Smooth muscle cell (in vitro differentiated cells): ENCODE data around the gene TRAF2. TPM values are rescaled to one million over a fixed set of nuclear protein-coding genes. Genes with fewer than 3 reads are reported as not detected.
"Not testable (repeated sequence)": the region's sequence is repeated elsewhere in the genome, so short reads cannot be mapped to it uniquely, and the experiment has no call there.

Experiments used
- DNase-seq: peaks from one replicate; lab custom pipeline; 2025; ENCODE audit not compliant: unreplicated experiment; lab: John Stamatoyannopoulos, UW
- H2AFZ ChIP-seq: fragments of 200-600 bp; sonication (generic); 2 replicates; pipeline ENCODE4 v1.6.0; 2016; ENCODE audit warnings: antibody characterized with exemption, low read depth, mild to moderate bottlenecking
- H3F3A ChIP-seq: fragments of 200-600 bp; sonication (generic); 2 replicates; pipeline ENCODE4 v1.6.0; 2017; ENCODE audit warnings: antibody characterized with exemption, low read depth
- H3K27ac ChIP-seq: fragments of 200-600 bp; sonication (generic); 2 replicates; pipeline ENCODE4 v1.5.1; 2016; ENCODE audit warnings: low read depth, mild to moderate bottlenecking
- H3K27me3 ChIP-seq: fragments of 200-600 bp; sonication (generic); 2 replicates; pipeline ENCODE4 v1.6.1; 2016; ENCODE audit warnings: low read depth, mild to moderate bottlenecking
- H3K36me3 ChIP-seq: fragments of 200-600 bp; sonication (generic); 2 replicates; pipeline ENCODE4 v1.5.1; 2016; ENCODE audit warnings: low read depth
- H3K4me1 ChIP-seq: fragments of 200-600 bp; sonication (generic); 2 replicates; pipeline ENCODE4 v1.5.1; 2016; ENCODE audit warnings: low read depth
- H3K4me2 ChIP-seq: fragments of 200-600 bp; sonication (generic); 2 replicates; pipeline ENCODE4 v1.6.0; 2016; ENCODE audit warnings: mild to moderate bottlenecking
- H3K4me3 ChIP-seq: fragments of 200-600 bp; sonication (generic); 2 replicates; pipeline ENCODE4 v1.5.1; 2016; ENCODE audit warnings: mild to moderate bottlenecking
- H3K79me2 ChIP-seq: fragments of 200-600 bp; sonication (generic); 2 replicates; pipeline ENCODE4 v1.6.0; 2016; ENCODE audit warnings: low read depth, mild to moderate bottlenecking
- H3K9ac ChIP-seq: fragments of 200-600 bp; sonication (generic); 2 replicates; pipeline ENCODE4 v1.6.0; 2016; ENCODE audit warnings: low read depth
- H3K9me3 ChIP-seq: fragments of 200-600 bp; sonication (generic); replicated peaks from 2 replicates; pipeline ENCODE4 v1.5.1; 2016; ENCODE audit warnings: low read depth
- H4K20me1 ChIP-seq: fragments of 200-600 bp; sonication (generic); 2 replicates; pipeline ENCODE4 v1.6.0; 2016; ENCODE audit warnings: low read depth
- CTCF ChIP-seq: fragments of 200-600 bp; sonication (generic); IDR thresholded peaks from 2 replicates; pipeline ENCODE4 v1.5.1; 2017; ENCODE audit warnings: borderline replicate concordance, mild to moderate bottlenecking, antibody characterized with exemption; ENCODE audit not compliant: insufficient read depth, poor library complexity, severe bottlenecking
- WGBS: methylation state at CpG from one replicate; pipeline ENCODE4 v1.1.7; 2016; ENCODE audit warnings: low lambda C conversion rate; 5-methylcytosine and 5-hydroxymethylcytosine counted together
- polyA plus RNA-seq: library from polyadenylated mRNA; unstranded; fragments of >200 nt; fragmentation: Nextera tagmentation; extraction: Ambion mirVana; gene quantifications from 2 replicates; pipeline ENCODE4 v1.2.1, GENCODE V29; 2016
- total RNA-seq: library from RNA; depleted of rRNA; stranded (reverse); fragments of >200 nt; gene quantifications from 2 replicates; pipeline ENCODE4 v1.2.3, GENCODE V29; 2014

TRAF2 gene
- 6.2 and 7.0 TPM in 2 replicates for total RNA-seq
- polyA plus RNA-seq: 15.9 and 18.0 TPM in 2 replicates

- Histone ChIP-seq H2AFZ (peak within 1 kb of the TSS; percentile 96), H3K4me3 (peak within 1 kb of the TSS; percentile 99), H3K27me3 (no peaks in the 10 kb centered on the region), H3K27ac (peak within 1 kb of the TSS; percentile 81), H3K79me2 (peaks cover 37% of the 10 kb centered on the region), H3K4me2 (peak within 1 kb of the TSS; percentile 100), H3K9me3 (no peaks in the 10 kb centered on the region), H3F3A (no peaks in the 10 kb centered on the region), H4K20me1 (peaks cover 20% of the 10 kb centered on the region), H3K9ac (peak within 1 kb of the TSS; percentile 95), H3K36me3 (no peaks in the 10 kb centered on the region), H3K4me1 (peaks cover 8% of the 10 kb centered on the region)
- under 1% methylated on average over 70 of the region's 88 CpGs for WGBS
- peak; percentile 90 for DNase-seq
- TF ChIP-seq CTCF: no peak
Measured at GRCh38 chr9:136885950-136886578, at the start of gene TRAF2. Gene TRAF2 (plus strand): TSS chr9:136886516. CDS start chr9:136898741, 12,225 bp downstream.

GRCh38 chr9:136837146-136837855 is 49.0 kb upstream of the TRAF2 start:
- Histone ChIP-seq H3K4me1 (peaks cover 17% of the 10 kb centered on the region), H3K9ac (no peak overlapping the region), H4K20me1 (peaks cover 26% of the 10 kb centered on the region), H3K79me2 (no peaks in the 10 kb centered on the region), H3F3A (peaks cover 12% of the 10 kb centered on the region), H2AFZ (no peak overlapping the region), H3K4me3 (no peak overlapping the region), H3K27ac (no peak overlapping the region), H3K27me3 (no peaks in the 10 kb centered on the region), H3K36me3 (no peaks in the 10 kb centered on the region), H3K9me3 (no peaks in the 10 kb centered on the region), H3K4me2 (no peak overlapping the region)
- no peak for TF ChIP-seq CTCF
- DNase-seq: no peak
- WGBS: 92% methylated on average over 21 of the region's 27 CpGs

- H3K79me2 ChIP-seq, H3K9me3 ChIP-seq, H3K9ac ChIP-seq, H3K27me3 ChIP-seq, H3K36me3 ChIP-seq, DNase-seq, H3K4me2 ChIP-seq, H2AFZ ChIP-seq, H3K27ac ChIP-seq, H3K4me3 ChIP-seq: not testable (repeated sequence)
- 94% methylated on average over 15 of the region's 15 CpGs for WGBS
- H3F3A ChIP-seq: peaks cover 12% of the 10 kb centered on the region
- peaks cover 26% of the 10 kb centered on the region for H4K20me1 ChIP-seq
- H3K4me1 ChIP-seq: peaks cover 21% of the 10 kb centered on the region
Measured at GRCh38 chr9:136837856-136838277, 48.4 kb upstream of the TRAF2 start.

- Histone ChIP-seq H3K9me3 (no peaks in the 10 kb centered on the region), H3F3A (peaks cover 17% of the 10 kb centered on the region), H3K4me3 (no peak overlapping the region), H3K79me2 (no peaks in the 10 kb centered on the region), H4K20me1 (peaks cover 26% of the 10 kb centered on the region), H2AFZ (no peak overlapping the region), H3K4me2 (no peak overlapping the region), H3K4me1 (peaks cover 21% of the 10 kb centered on the region), H3K27ac (no peak overlapping the region), H3K9ac (no peak overlapping the region), H3K36me3 (no peaks in the 10 kb centered on the region), H3K27me3 (no peaks in the 10 kb centered on the region)
- no peak for TF ChIP-seq CTCF
- 96% methylated on average over 28 of the region's 29 CpGs for WGBS
- no peak for DNase-seq
Measured at GRCh38 chr9:136838314-136839228, 47.7 kb upstream of the TRAF2 start.
